ENCODE measurements around the gene AMOTL2. TPM values are rescaled to one million over a fixed set of nuclear protein-coding genes. Genes with fewer than 3 reads are reported as not detected.

AMOTL2 gene
- total RNA-seq, 1 experiment from 2014 or later, result 30.9 TPM

DNA sequence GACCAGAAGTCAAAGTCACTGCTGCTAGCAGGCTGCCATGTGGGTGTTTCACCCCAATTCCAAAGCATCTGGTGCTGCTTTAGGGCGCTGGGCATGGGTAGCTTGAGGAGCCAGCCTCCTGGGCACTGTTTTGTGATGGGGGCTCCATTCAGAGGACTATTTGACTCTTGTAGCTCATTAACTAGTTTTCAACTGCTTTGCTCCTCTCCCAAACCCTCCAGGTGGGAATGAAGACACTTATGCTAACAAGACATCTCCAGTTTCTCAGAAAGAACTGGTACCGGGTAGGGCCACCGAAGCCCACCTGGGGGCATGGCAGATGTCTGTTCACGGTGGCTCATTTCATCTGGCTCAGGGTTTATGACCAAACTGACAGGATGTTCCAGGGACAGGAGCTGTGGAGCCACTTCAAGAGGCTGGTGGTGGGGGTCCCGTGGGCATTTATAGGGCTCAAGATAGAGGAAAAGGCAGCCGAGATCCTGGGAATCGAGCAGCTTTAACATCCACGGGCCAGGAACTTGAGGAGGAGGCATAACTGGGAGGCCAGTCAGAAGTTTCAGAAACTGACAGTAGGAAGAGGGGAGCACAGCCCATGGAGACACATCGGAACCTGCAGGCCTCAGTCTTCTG lies 17.7 kb downstream of the AMOTL2 start:
- Mint-ChIP-seq H3K9me3 (no peaks in the 10 kb centered on the region), H3K27me3 (ENCODE audit: low read depth) (no peaks in the 10 kb centered on the region), H3K4me3 (no peak overlapping the region), H3K4me1 (peaks cover 26 to 29% of the 10 kb centered on the region in 2 experiments), H3K27ac (peak overlapping the region; percentile 28 to 70 (median 52); a peak in 4 of 7 replicates), H3K36me3 (ENCODE audit: insufficient read depth in 1 of 3, low read depth in 3 of 3) (peaks cover 50 to 78% (median 72%) of the 10 kb centered on the region in 3 experiments)
- Histone ChIP-seq H4K5ac (ENCODE audit: insufficient read length, low read depth, low read length) (no peak overlapping the region), H3K23ac (ENCODE audit: insufficient read length, low read depth, low read length) (no peak overlapping the region), H2BK5ac (ENCODE audit: insufficient read length, low read length) (no peak overlapping the region), H3K4me1 (ENCODE audit: insufficient read depth, low read length) (peaks cover 2% of the 10 kb centered on the region; the same call in 1 of the 2 replicates), H4K91ac (ENCODE audit: insufficient read length, low read depth, low read length) (no peak overlapping the region), H4K20me1 (ENCODE audit: control insufficient read depth, insufficient read depth, insufficient read length) (no peaks in the 10 kb centered on the region), H3K56ac (ENCODE audit: insufficient read length, low read depth, low read length) (no peak overlapping the region), H3T11ph (ENCODE audit: low read length) (no peak overlapping the region), H3K4me2 (ENCODE audit: insufficient read depth, insufficient read length, low read length) (no peak overlapping the region), H2BK12ac (ENCODE audit: insufficient read length, low read depth, low read length) (no peak overlapping the region), H3K14ac (ENCODE audit: insufficient read depth, low read length) (no peak overlapping the region), H3K23me2 (ENCODE audit: insufficient read length, low read depth, low read length, poor library complexity, severe bottlenecking) (no peaks in the 10 kb centered on the region), H3K4ac (ENCODE audit: low read depth, low read length) (no peak overlapping the region), H3K27me3 (ENCODE audit: insufficient read depth, low read length) (no peaks in the 10 kb centered on the region), H3K27ac (ENCODE audit: insufficient read length, low read depth, low read length) (no peak overlapping the region), H2BK20ac (ENCODE audit: low read depth, low read length, poor library complexity, severe bottlenecking) (no peak overlapping the region), H3K9me3 (ENCODE audit: control insufficient read depth, low read depth, low read length) (no peaks in the 10 kb centered on the region), H3K79me1 (ENCODE audit: insufficient read depth, low read depth, low read length, poor library complexity, severe bottlenecking) (no peaks in the 10 kb centered on the region), H2AFZ (ENCODE audit: low read length) (no peak overlapping the region), H3K79me2 (ENCODE audit: insufficient read depth, low read length) (no peaks in the 10 kb centered on the region), H2BK120ac (ENCODE audit: low read depth, low read length, poor library complexity, severe bottlenecking) (no peak overlapping the region), H3K9ac (ENCODE audit: extremely low read depth, insufficient read length, low read length) (no peak overlapping the region), H4K8ac (replicated peaks; ENCODE audit: insufficient read length, low read depth, low read length) (no peak overlapping the region), H3K18ac (ENCODE audit: insufficient read length, low read depth, low read length) (no peak overlapping the region), H2AK5ac (ENCODE audit: insufficient read length, low read length) (no peak overlapping the region), H2BK15ac (ENCODE audit: low read depth, low read length) (no peak overlapping the region)
- TF ChIP-seq, protein P1, sequence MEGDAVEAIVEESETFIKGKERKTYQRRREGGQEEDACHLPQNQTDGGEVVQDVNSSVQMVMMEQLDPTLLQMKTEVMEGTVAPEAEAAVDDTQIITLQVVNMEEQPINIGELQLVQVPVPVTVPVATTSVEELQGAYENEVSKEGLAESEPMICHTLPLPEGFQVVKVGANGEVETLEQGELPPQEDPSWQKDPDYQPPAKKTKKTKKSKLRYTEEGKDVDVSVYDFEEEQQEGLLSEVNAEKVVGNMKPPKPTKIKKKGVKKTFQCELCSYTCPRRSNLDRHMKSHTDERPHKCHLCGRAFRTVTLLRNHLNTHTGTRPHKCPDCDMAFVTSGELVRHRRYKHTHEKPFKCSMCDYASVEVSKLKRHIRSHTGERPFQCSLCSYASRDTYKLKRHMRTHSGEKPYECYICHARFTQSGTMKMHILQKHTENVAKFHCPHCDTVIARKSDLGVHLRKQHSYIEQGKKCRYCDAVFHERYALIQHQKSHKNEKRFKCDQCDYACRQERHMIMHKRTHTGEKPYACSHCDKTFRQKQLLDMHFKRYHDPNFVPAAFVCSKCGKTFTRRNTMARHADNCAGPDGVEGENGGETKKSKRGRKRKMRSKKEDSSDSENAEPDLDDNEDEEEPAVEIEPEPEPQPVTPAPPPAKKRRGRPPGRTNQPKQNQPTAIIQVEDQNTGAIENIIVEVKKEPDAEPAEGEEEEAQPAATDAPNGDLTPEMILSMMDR (conservative IDR thresholded peaks at IDR 0.05), result no peak
- WGBS (ENCODE audit: extremely low coverage, insufficient read length, low lambda C conversion rate), result no CpG with 5 or more reads among the region's 9 CpGs
- no peak for DNase-seq

Measured in H9 (cell line).